Natural killer cell (primary cell): ENCODE results near the gene ZFHX3. TPM values are rescaled to one million over a fixed set of nuclear protein-coding genes. Genes with fewer than 3 reads are reported as not detected.

ENCODE experiments used
- ATAC-seq, 3 donors: fragments of 150-1000 bp in 2 of 3; fragments of 200-7000 bp in 1 of 3; cut with Tn5 transposase; 1 replicate in 1 of 3; 2 replicates in 2 of 3; pipeline ENCODE4 v1.10.0; 2021; ENCODE audit warnings: mild to moderate bottlenecking in 2 of 3, moderate library complexity in 2 of 3
- DNase-seq, 2 donors: peaks; one replicate each; pipeline versions ENCODE4 v3.0.0 to v3.0.0-alpha.2; 2013 to 2021; ENCODE audit warnings: mixed read lengths in 1 of 2
- H3K27ac ChIP-seq: one replicate; pipeline ENCODE4 v1.5.1; 2013; ENCODE audit warnings: mild to moderate bottlenecking, low read length
- H3K27me3 ChIP-seq: one replicate; pipeline ENCODE4 v1.6.1; 2013; ENCODE audit warnings: low read length; ENCODE audit not compliant: control insufficient read depth, insufficient read depth
- H3K36me3 ChIP-seq: one replicate; pipeline ENCODE4 v1.6.1; 2013; ENCODE audit warnings: low read length; ENCODE audit not compliant: control insufficient read depth, insufficient read depth
- H3K4me1 ChIP-seq: one replicate; pipeline ENCODE4 v1.6.1; 2013; ENCODE audit warnings: low read length; ENCODE audit not compliant: control insufficient read depth, insufficient read depth
- H3K4me3 ChIP-seq: one replicate; pipeline ENCODE4 v1.5.1; 2013; ENCODE audit warnings: low read length
- H3K9me3 ChIP-seq: one replicate; pipeline ENCODE4 v1.6.1; 2013; ENCODE audit warnings: low read length; ENCODE audit not compliant: control insufficient read depth, insufficient read depth
- H3K27ac Mint-ChIP-seq, 2 donors: one replicate each; pipeline ENCODE4 v1.8.0; 2022; ENCODE audit warnings: mild to moderate bottlenecking in 2 of 2, mixed read lengths in 2 of 2, moderate library complexity in 1 of 2
- H3K27me3 Mint-ChIP-seq, 2 donors: one replicate each; pipeline ENCODE4 v1.8.0; 2022; ENCODE audit warnings: low read depth in 2 of 2, mixed read lengths in 2 of 2
- H3K36me3 Mint-ChIP-seq: one replicate; pipeline ENCODE4 v1.8.0; 2022; ENCODE audit warnings: mixed read lengths
- H3K4me1 Mint-ChIP-seq, 2 donors: one replicate each; pipeline ENCODE4 v1.8.0; 2022; ENCODE audit warnings: mixed read lengths in 2 of 2
- H3K4me3 Mint-ChIP-seq: one replicate; pipeline ENCODE4 v1.8.0; 2022; ENCODE audit warnings: mild to moderate bottlenecking, moderate library complexity, mixed read lengths
- H3K9me3 Mint-ChIP-seq, 2 donors: one replicate each; pipeline ENCODE4 v1.8.0; 2022; ENCODE audit warnings: mixed read lengths in 2 of 2
- CTCF ChIP-seq: fragments of 200-600 bp; IDR thresholded peaks from one replicate; pipeline ENCODE4 v1.8.0; 2022; ENCODE audit warnings: antibody characterized with exemption
- WGBS: methylation state at CpG from one replicate; pipeline ENCODE4 v1.1.7; 2013; ENCODE audit warnings: missing lambda C conversion rate; ENCODE audit not compliant: insufficient coverage; 5-methylcytosine and 5-hydroxymethylcytosine counted together
- intact Hi-C: fragments of 100-400 bp; cut with micrococcal nuclease; formaldehyde crosslinking; loops from one replicate; pipeline ENCODE4 v1.14.2; 2022
- total RNA-seq, 4 donors: library from RNA; stranded (reverse); fragments of 120-200 nt in 1 of 4; gene quantifications; one replicate each; pipeline versions ENCODE4 v1.2.3 to v1.2.4, GENCODE V29; 2013 to 2022

The ZFHX3 gene
- total RNA-seq, 3 donors from 2014 or later (not counting 1 experiment from before 2014, with no cell fraction given): 5.8 to 7.8 (median 7.5) TPM

- Mint-ChIP-seq H3K27ac (no peak overlapping the region), H3K4me1 (peaks cover 7 to 31% of the 10 kb centered on the region in 2 donors), H3K9me3 (no peaks in the 10 kb centered on the region), H3K36me3 (no peaks in the 10 kb centered on the region), H3K4me3 (no peak overlapping the region), H3K27me3 (peaks cover 72% of the 10 kb centered on the region in 2 donors)
- Histone ChIP-seq H3K4me3 (no peak overlapping the region), H3K9me3 (no peaks in the 10 kb centered on the region), H3K27ac (peak overlapping the region; percentile 61), H3K4me1 (peaks cover 46% of the 10 kb centered on the region), H3K36me3 (no peaks in the 10 kb centered on the region), H3K27me3 (peaks cover 41% of the 10 kb centered on the region)
- intact Hi-C loops: no loop called here
- no peak for TF ChIP-seq CTCF
- peak; percentile 29 to 42 (median 34) for ATAC-seq
- DNase-seq: no peak
- WGBS: 78% methylated on average over 10 of the region's 12 CpGs
Observed at GRCh38 chr16:73068541-73069401, 20.8 kb upstream of the ZFHX3 start.

GRCh38 chr16:73067671-73068540, 20.0 kb upstream of the ZFHX3 start:
- Mint-ChIP-seq H3K4me1 (peaks cover 7 to 38% of the 10 kb centered on the region in 2 donors), H3K36me3 (no peaks in the 10 kb centered on the region), H3K9me3 (no peaks in the 10 kb centered on the region), H3K4me3 (no peak overlapping the region), H3K27ac (no peak overlapping the region), H3K27me3 (peaks cover 75 to 77% of the 10 kb centered on the region in 2 donors)
- H3K4me1 ChIP-seq: peaks cover 54% of the 10 kb centered on the region
- H3K4me3 ChIP-seq: no peak overlapping the region
- ATAC-seq: no peak
- intact Hi-C loops: no loop called here
- H3K27ac ChIP-seq: no peak overlapping the region
- no peaks in the 10 kb centered on the region for H3K36me3 ChIP-seq
- no peak for TF ChIP-seq CTCF
- 94% methylated on average over 4 of the region's 5 CpGs for WGBS
- no peaks in the 10 kb centered on the region for H3K9me3 ChIP-seq
- peaks cover 49% of the 10 kb centered on the region for H3K27me3 ChIP-seq
- no peak for DNase-seq

- Mint-ChIP-seq H3K36me3 (no peaks in the 10 kb centered on the region), H3K9me3 (no peaks in the 10 kb centered on the region), H3K4me3 (no peak overlapping the region), H3K27ac (no peak overlapping the region), H3K27me3 (peaks cover 81 to 82% of the 10 kb centered on the region in 2 donors), H3K4me1 (peaks cover 14 to 45% of the 10 kb centered on the region in 2 donors)
- intact Hi-C loops: no loop called here
- H3K27me3 ChIP-seq: peaks cover 53% of the 10 kb centered on the region
- no peaks in the 10 kb centered on the region for H3K36me3 ChIP-seq
- H3K9me3 ChIP-seq: no peaks in the 10 kb centered on the region
- H3K4me1 ChIP-seq: peaks cover 59% of the 10 kb centered on the region
- H3K4me3 ChIP-seq: no peak overlapping the region
- TF ChIP-seq CTCF: no peak
- no peak overlapping the region for H3K27ac ChIP-seq
- DNase-seq (no peak), ATAC-seq (no peak)
- 76% methylated on average over 24 of the region's 24 CpGs for WGBS
Observed at GRCh38 chr16:73066927-73067670, 19.2 kb upstream of the ZFHX3 start.
